OCI-LY1 (cell line): Measurements from ENCODE around the gene GPR108.

ENCODE experiments used
- H2AFZ ChIP-seq: fragments of 200-600 bp; sonication (generic), shearing (Covaris generic); 2 replicates; pipeline ENCODE4 v1.6.0; 2014; ENCODE audit warnings: antibody characterized with exemption, mild to moderate bottlenecking, low read length
- H3F3A ChIP-seq: fragments of 200-600 bp; sonication (generic), shearing (Covaris generic); 2 replicates; pipeline ENCODE4 v1.6.0; 2014; ENCODE audit warnings: mild to moderate bottlenecking, antibody characterized with exemption, low read length, moderate library complexity; ENCODE audit not compliant: insufficient read depth
- H3K27ac ChIP-seq: fragments of 200-600 bp; sonication (generic); 2 replicates; pipeline ENCODE4 v1.5.1; 2014; ENCODE audit warnings: low read length, mixed run types, mild to moderate bottlenecking, low read depth; ENCODE audit not compliant: poor library complexity, severe bottlenecking
- H3K27me3 ChIP-seq: fragments of 200-600 bp; sonication (generic); 2 replicates; pipeline ENCODE4 v1.6.0; 2014; ENCODE audit warnings: antibody characterized with exemption, mild to moderate bottlenecking, low read length, moderate library complexity; ENCODE audit not compliant: insufficient read depth
- H3K36me3 ChIP-seq: fragments of 200-600 bp; sonication (generic); 2 replicates; pipeline ENCODE4 v1.6.1; 2014; ENCODE audit warnings: mild to moderate bottlenecking, antibody characterized with exemption, low read length, moderate library complexity, mixed read lengths; ENCODE audit not compliant: insufficient read depth
- H3K4me1 ChIP-seq: fragments of 200-600 bp; sonication (generic); 2 replicates; pipeline ENCODE4 v1.5.1; 2014; ENCODE audit warnings: mild to moderate bottlenecking, low read length, moderate library complexity; ENCODE audit not compliant: insufficient read depth, severe bottlenecking
- H3K4me2 ChIP-seq: fragments of 200-600 bp; sonication (generic), shearing (Covaris generic); 2 replicates; pipeline ENCODE4 v1.6.1; 2014; ENCODE audit warnings: low read length
- H3K4me3 ChIP-seq: fragments of 200-600 bp; sonication (generic); 2 replicates; pipeline ENCODE4 v1.5.1; 2014; ENCODE audit warnings: low read length, low read depth, mild to moderate bottlenecking, mixed read lengths; ENCODE audit not compliant: poor library complexity, severe bottlenecking
- H3K79me2 ChIP-seq: fragments of 200-600 bp; shearing (Covaris generic); 2 replicates; pipeline ENCODE4 v1.6.1; 2016; ENCODE audit warnings: mixed run types, low read length, mixed read lengths; ENCODE audit not compliant: insufficient read depth
- H3K9ac ChIP-seq: fragments of 200-600 bp; sonication (generic), shearing (Covaris generic); 2 replicates; pipeline ENCODE4 v1.6.1; 2014; ENCODE audit warnings: mild to moderate bottlenecking, low read length, mixed read lengths
- H3K9me2 ChIP-seq: fragments of 200-600 bp; sonication (generic), shearing (Covaris generic); 2 replicates; pipeline ENCODE4 v1.6.1; 2014; ENCODE audit warnings: low read depth, mild to moderate bottlenecking, low read length, mixed read lengths
- H3K9me3 ChIP-seq: fragments of 200-600 bp; shearing (Covaris generic); 2 replicates; pipeline ENCODE4 v1.6.1; 2014; ENCODE audit warnings: low read length, mixed read lengths
- H4K20me1 ChIP-seq: fragments of 200-600 bp; sonication (generic), shearing (Covaris generic); 2 replicates; pipeline ENCODE4 v1.6.0; 2016; ENCODE audit warnings: mild to moderate bottlenecking, low read length; ENCODE audit not compliant: insufficient read depth
- EZH2 ChIP-seq: fragments of 200-600 bp; sonication (generic), shearing (Covaris generic); IDR thresholded peaks from 2 replicates; pipeline ENCODE4 v1.8.0; 2017; ENCODE audit warnings: borderline replicate concordance, mixed run types, mild to moderate bottlenecking, antibody characterized with exemption, low read length, moderate library complexity, mixed read lengths
- TF ChIP-seq, protein P1 (sequence below): fragments of 200-600 bp; sonication (generic), shearing (Covaris generic); IDR thresholded peaks from 2 replicates; pipeline ENCODE4 v1.5.1; 2017; ENCODE audit warnings: mild to moderate bottlenecking, antibody characterized with exemption, low read length, moderate library complexity, mixed read lengths

Gene GPR108

GRCh38 chr19:6686628-6686975 lies 50.8 kb downstream of the GPR108 start:
- no peak overlapping the region for H2AFZ ChIP-seq
- no peaks in the 10 kb centered on the region for H4K20me1 ChIP-seq
- H3K4me1 ChIP-seq: no peaks in the 10 kb centered on the region
- no peak overlapping the region for H3K27ac ChIP-seq
- no peak for TF ChIP-seq EZH2
- TF ChIP-seq, protein P1, sequence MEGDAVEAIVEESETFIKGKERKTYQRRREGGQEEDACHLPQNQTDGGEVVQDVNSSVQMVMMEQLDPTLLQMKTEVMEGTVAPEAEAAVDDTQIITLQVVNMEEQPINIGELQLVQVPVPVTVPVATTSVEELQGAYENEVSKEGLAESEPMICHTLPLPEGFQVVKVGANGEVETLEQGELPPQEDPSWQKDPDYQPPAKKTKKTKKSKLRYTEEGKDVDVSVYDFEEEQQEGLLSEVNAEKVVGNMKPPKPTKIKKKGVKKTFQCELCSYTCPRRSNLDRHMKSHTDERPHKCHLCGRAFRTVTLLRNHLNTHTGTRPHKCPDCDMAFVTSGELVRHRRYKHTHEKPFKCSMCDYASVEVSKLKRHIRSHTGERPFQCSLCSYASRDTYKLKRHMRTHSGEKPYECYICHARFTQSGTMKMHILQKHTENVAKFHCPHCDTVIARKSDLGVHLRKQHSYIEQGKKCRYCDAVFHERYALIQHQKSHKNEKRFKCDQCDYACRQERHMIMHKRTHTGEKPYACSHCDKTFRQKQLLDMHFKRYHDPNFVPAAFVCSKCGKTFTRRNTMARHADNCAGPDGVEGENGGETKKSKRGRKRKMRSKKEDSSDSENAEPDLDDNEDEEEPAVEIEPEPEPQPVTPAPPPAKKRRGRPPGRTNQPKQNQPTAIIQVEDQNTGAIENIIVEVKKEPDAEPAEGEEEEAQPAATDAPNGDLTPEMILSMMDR: no peak
- no peaks in the 10 kb centered on the region for H3K79me2 ChIP-seq
- no peak overlapping the region for H3K4me2 ChIP-seq
- no peak overlapping the region for H3K9ac ChIP-seq
- no peaks in the 10 kb centered on the region for H3K9me3 ChIP-seq
- peaks cover 4% of the 10 kb centered on the region; the same call in 1 of the 2 replicates for H3K27me3 ChIP-seq
- no peak overlapping the region for H3K4me3 ChIP-seq
- H3K9me2 ChIP-seq: no peaks in the 10 kb centered on the region
- H3K36me3 ChIP-seq: no peaks in the 10 kb centered on the region
- H3F3A ChIP-seq: no peaks in the 10 kb centered on the region

DNA sequence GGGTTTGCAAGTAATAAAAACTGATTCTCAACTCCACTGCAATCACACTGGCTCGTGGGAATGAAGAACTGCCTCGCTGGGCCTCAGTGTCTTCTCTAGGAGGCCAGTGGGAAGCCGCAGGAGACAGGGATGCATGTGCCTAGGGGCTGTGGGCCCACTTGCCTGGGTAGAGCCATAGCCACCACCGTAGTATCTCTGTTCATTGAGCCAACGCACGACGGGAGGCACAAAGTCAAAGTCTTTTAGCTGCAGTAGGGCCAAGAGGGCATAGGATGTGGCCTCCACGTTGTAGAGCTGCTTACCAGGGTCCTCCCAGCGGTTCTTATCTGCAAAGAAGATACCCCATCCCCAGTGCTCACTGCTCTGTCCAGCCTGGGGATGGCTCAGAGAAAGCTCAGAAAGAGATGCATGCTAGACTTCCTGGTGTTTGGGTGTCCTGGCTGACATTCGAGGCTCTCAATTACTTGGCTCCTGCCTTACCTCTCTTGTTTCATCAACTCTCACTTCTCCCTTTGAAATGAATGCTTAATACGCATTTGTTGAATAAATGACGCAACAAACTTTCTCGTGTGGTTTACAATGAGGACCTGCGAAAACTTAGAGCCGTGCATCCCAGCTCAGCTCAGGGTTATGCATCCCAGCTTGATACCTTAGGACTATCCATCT lies 51.3 kb downstream of the GPR108 start:
- no peaks in the 10 kb centered on the region for H3K79me2 ChIP-seq
- no peak overlapping the region for H3K4me3 ChIP-seq
- no peak overlapping the region for H3K4me2 ChIP-seq
- H3K4me1 ChIP-seq: no peaks in the 10 kb centered on the region
- no peaks in the 10 kb centered on the region for H3K9me3 ChIP-seq
- no peak overlapping the region for H2AFZ ChIP-seq
- TF ChIP-seq, protein P1: no peak
- TF ChIP-seq EZH2: no peak
- no peaks in the 10 kb centered on the region for H4K20me1 ChIP-seq
- H3K27ac ChIP-seq: no peak overlapping the region
- H3K27me3 ChIP-seq: peaks cover 4% of the 10 kb centered on the region; the same call in 1 of the 2 replicates
- H3K36me3 ChIP-seq: no peaks in the 10 kb centered on the region
- no peak overlapping the region for H3K9ac ChIP-seq
- no peaks in the 10 kb centered on the region for H3F3A ChIP-seq
- no peaks in the 10 kb centered on the region for H3K9me2 ChIP-seq

- no peaks in the 10 kb centered on the region for H3K4me1 ChIP-seq
- H3K27ac ChIP-seq: no peak overlapping the region
- H3K27me3 ChIP-seq: peaks cover 4% of the 10 kb centered on the region; the same call in 1 of the 2 replicates
- no peaks in the 10 kb centered on the region for H3K9me3 ChIP-seq
- H3K9me2 ChIP-seq: no peaks in the 10 kb centered on the region
- H3K9ac ChIP-seq: no peak overlapping the region
- TF ChIP-seq EZH2: no peak
- TF ChIP-seq, protein P1: no peak
- H3K4me3 ChIP-seq: no peak overlapping the region
- no peaks in the 10 kb centered on the region for H3K36me3 ChIP-seq
- H2AFZ ChIP-seq: no peak overlapping the region
- H4K20me1 ChIP-seq: no peaks in the 10 kb centered on the region
- no peak overlapping the region for H3K4me2 ChIP-seq
- no peaks in the 10 kb centered on the region for H3F3A ChIP-seq
- H3K79me2 ChIP-seq: no peaks in the 10 kb centered on the region
These were observed 51.9 kb downstream of the GPR108 start for GRCh38 chr19:6685482-6685881.
